OCI-LY3 (cell line): ENCODE results near the gene P4HA2.

Source experiments
- H2AFZ ChIP-seq: fragments of 200-600, 300-600 bp; shearing (Covaris generic); 2 replicates; pipeline ENCODE4 v1.6.0; 2014; ENCODE audit warnings: antibody characterized with exemption, low read depth, low read length
- H3K27ac ChIP-seq: fragments of 200-600, 300-600 bp; sonication (generic); 2 replicates; pipeline ENCODE4 v1.5.1; 2014; ENCODE audit warnings: mild to moderate bottlenecking, low read length, moderate library complexity, mixed read lengths
- H3K27me3 ChIP-seq: fragments of 200-600, 300-600 bp; sonication (generic); 2 replicates; pipeline ENCODE4 v1.6.1; 2014; ENCODE audit warnings: low read depth, low read length, mixed read lengths
- H3K36me3 ChIP-seq: fragments of 200-600, 300-600 bp; sonication (generic); replicated peaks from 2 replicates; pipeline ENCODE3; 2014; ENCODE audit warnings: low read depth, low read length, mixed read lengths
- H3K4me1 ChIP-seq: fragments of 300-600, 200-600 bp; sonication (generic); 2 replicates; pipeline ENCODE4 v1.6.1; 2014; ENCODE audit warnings: low read length, mixed read lengths
- H3K4me2 ChIP-seq: fragments of 200-600, 300-600 bp; sonication (generic); 2 replicates; pipeline ENCODE4 v1.6.1; 2014; ENCODE audit warnings: low read length, mixed read lengths
- H3K4me3 ChIP-seq: fragments of 300-600, 200-600 bp; sonication (generic); 2 replicates; pipeline ENCODE4 v1.5.1; 2014; ENCODE audit warnings: antibody characterized with exemption, mild to moderate bottlenecking, low read length, moderate library complexity
- H3K79me2 ChIP-seq: fragments of 300-600, 200-600 bp; shearing (Covaris generic); 2 replicates; pipeline ENCODE4 v1.6.1; 2014; ENCODE audit warnings: mild to moderate bottlenecking, low read length, mixed read lengths
- H3K9ac ChIP-seq: fragments of 300-600, 200-600 bp; shearing (Covaris generic); 2 replicates; pipeline ENCODE4 v1.6.0; 2014; ENCODE audit warnings: mild to moderate bottlenecking, low read length, moderate library complexity
- H3K9me3 ChIP-seq: fragments of 200-600, 300-600 bp; shearing (Covaris generic); 2 replicates; pipeline ENCODE4 v1.6.1; 2014; ENCODE audit warnings: low read length, mixed read lengths; ENCODE audit not compliant: insufficient read depth
- H4K20me1 ChIP-seq: fragments of 200-600, 300-600 bp; sonication (generic); 2 replicates; pipeline ENCODE4 v1.6.1; 2016; ENCODE audit warnings: low read length, mixed read lengths; ENCODE audit not compliant: insufficient read depth
- EZH2phosphoT487 ChIP-seq: fragments of 200-600 bp; shearing (Covaris generic); IDR thresholded peaks from 2 replicates; pipeline ENCODE4 v1.6.1; 2018; ENCODE audit warnings: antibody characterized with exemption, mixed run types, low read depth
- TF ChIP-seq, protein P1 (sequence below): fragments of 200-600, 300-600 bp; sonication (generic); IDR thresholded peaks from 2 replicates; pipeline ENCODE4 v1.5.1; 2014; ENCODE audit warnings: antibody characterized with exemption, low read length, low read depth

Gene P4HA2

DNA sequence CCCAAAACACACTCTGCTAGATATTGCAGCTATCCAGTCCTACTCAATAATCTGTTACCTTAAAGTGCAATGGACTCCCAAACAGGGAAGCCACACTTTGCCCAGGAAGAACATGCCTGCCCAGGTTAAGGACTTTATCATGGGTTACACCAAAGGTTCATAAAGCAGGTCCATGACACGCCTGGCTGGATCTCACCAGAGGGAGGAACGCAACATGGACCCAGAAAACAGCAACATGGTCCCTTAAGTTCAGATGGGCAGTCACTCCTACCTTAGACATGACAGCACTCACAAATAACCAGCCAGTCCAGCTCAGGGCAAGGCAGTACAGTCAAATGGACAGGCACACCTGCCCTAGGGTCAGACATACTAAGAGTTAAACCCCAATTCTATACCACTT is 3.8 kb downstream of the P4HA2 start:
- peaks cover 41% of the 10 kb centered on the region for H3K27me3 ChIP-seq
- peaks cover 16% of the 10 kb centered on the region for H3K4me1 ChIP-seq
- no peaks in the 10 kb centered on the region for H3K79me2 ChIP-seq
- no peak overlapping the region for H3K9ac ChIP-seq
- H3K27ac ChIP-seq: no peak overlapping the region
- H3K4me2 ChIP-seq: no peak overlapping the region
- H3K36me3 ChIP-seq: no peaks in the 10 kb centered on the region
- H4K20me1 ChIP-seq: peaks cover 6% of the 10 kb centered on the region; the same call in 1 of the 2 replicates
- H3K9me3 ChIP-seq: no peaks in the 10 kb centered on the region
- no peak overlapping the region for H2AFZ ChIP-seq
- no peak overlapping the region for H3K4me3 ChIP-seq
- no peak for TF ChIP-seq EZH2phosphoT487
- TF ChIP-seq, protein P1, sequence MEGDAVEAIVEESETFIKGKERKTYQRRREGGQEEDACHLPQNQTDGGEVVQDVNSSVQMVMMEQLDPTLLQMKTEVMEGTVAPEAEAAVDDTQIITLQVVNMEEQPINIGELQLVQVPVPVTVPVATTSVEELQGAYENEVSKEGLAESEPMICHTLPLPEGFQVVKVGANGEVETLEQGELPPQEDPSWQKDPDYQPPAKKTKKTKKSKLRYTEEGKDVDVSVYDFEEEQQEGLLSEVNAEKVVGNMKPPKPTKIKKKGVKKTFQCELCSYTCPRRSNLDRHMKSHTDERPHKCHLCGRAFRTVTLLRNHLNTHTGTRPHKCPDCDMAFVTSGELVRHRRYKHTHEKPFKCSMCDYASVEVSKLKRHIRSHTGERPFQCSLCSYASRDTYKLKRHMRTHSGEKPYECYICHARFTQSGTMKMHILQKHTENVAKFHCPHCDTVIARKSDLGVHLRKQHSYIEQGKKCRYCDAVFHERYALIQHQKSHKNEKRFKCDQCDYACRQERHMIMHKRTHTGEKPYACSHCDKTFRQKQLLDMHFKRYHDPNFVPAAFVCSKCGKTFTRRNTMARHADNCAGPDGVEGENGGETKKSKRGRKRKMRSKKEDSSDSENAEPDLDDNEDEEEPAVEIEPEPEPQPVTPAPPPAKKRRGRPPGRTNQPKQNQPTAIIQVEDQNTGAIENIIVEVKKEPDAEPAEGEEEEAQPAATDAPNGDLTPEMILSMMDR: no peak

DNA sequence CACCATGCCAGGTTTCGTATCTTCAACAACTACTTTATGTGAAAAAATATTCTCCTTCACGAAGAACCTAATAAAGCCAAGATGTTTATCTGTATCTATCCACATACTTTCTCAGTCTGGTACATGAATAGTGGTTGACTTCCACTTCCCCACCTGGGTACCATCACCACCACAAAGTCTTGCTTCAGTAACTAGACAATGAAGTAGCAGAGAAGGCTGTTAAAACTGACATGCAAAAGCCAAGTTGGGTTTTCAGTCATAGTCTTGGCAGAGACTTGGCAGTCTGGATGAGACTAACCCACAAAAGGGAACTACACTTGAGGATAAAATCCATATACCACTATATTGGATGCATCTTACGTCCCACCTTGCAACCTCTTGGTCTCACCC is 5.0 kb downstream of the P4HA2 start:
- TF ChIP-seq EZH2phosphoT487: 0 out of 2 replicates have a peak, but pooled peaks have one; percentile 30
- TF ChIP-seq, protein P1: no peak
- Histone ChIP-seq H3K79me2 (no peaks in the 10 kb centered on the region), H3K27ac (no peak overlapping the region), H3K4me3 (peak overlapping the region; percentile 27; the same call in 1 of the 2 replicates), H4K20me1 (peaks cover 6% of the 10 kb centered on the region; the same call in 1 of the 2 replicates), H3K27me3 (peaks cover 49% of the 10 kb centered on the region), H3K4me2 (peak overlapping the region; percentile 55), H3K36me3 (no peaks in the 10 kb centered on the region), H3K9ac (no peak overlapping the region), H3K4me1 (peaks cover 16% of the 10 kb centered on the region), H2AFZ (no peak overlapping the region), H3K9me3 (no peaks in the 10 kb centered on the region)

DNA sequence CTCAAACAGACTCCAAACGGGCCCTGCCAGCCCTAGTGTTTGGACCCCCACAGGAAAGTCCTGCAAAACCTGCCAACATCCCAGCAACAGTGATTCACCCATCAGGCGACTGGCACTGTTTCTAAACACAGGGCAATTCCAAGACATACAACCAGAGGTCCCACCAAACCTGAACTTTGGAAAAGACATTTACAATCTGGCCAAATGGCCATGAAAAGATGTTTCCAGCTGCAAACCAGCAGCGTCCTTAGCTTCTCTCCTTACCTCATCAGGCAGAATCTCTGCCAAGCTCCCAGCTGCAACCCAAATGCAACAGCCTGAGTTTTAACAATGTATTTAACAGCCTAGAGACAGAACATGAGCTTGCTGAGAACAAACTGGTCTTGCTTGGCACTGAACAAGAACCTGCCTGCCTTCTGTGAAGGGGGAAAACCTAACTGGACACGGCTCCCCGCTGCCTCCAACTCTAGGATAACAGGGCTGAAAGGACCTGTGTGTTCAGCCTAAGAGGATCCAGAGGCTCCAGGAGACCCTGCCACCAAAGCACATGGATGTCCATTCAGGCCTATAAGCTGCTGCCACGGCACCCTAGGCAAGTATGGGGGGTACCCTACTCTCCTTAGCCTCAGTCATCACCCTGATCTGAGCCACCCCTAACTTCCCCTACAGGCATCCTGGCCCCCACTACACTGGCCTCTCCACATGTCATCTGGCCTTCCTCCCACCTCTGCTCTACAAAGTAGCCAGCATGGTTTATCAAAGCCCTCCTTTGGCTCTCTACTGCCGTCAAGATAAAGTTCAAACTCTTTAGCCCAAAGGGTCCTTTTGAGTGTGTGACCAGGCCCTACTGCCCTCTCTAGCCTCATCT is 5.6 kb downstream of the P4HA2 start:
- Histone ChIP-seq H3K27ac (no peak overlapping the region), H4K20me1 (peaks cover 6% of the 10 kb centered on the region; the same call in 1 of the 2 replicates), H3K4me2 (peak overlapping the region; percentile 55), H3K9me3 (no peaks in the 10 kb centered on the region), H3K27me3 (peaks cover 49% of the 10 kb centered on the region), H3K9ac (no peak overlapping the region), H3K4me3 (peak overlapping the region; percentile 27; the same call in 1 of the 2 replicates), H3K79me2 (no peaks in the 10 kb centered on the region), H3K36me3 (no peaks in the 10 kb centered on the region), H3K4me1 (peaks cover 16% of the 10 kb centered on the region), H2AFZ (no peak overlapping the region)
- TF ChIP-seq, protein P1: no peak

DNA sequence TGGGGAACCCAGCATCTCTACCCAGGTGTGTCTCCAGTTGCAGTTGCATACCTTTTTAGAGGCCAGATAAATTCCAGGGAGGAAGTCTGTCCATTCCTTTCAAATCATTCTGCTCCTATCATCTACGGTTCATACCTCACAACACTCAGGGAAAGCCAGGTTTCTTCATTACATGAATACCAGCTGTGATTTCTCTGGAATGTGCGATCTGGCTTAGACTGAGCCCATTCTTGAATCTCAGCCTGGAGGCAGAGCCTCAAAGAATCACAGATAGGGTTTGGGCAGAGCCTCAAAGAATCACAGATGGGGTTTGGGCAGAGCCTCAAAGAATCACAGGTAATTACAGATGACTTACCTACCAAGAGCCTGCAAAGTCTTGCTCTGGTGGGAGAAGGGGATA is 7.2 kb downstream of the P4HA2 start:
- Histone ChIP-seq H3K9ac (no peak overlapping the region), H3K27me3 (peaks cover 49% of the 10 kb centered on the region), H3K4me3 (no peak overlapping the region), H2AFZ (no peak overlapping the region), H3K36me3 (no peaks in the 10 kb centered on the region), H3K9me3 (no peaks in the 10 kb centered on the region), H3K27ac (no peak overlapping the region), H4K20me1 (peaks cover 6% of the 10 kb centered on the region; the same call in 1 of the 2 replicates), H3K4me1 (peaks cover 16% of the 10 kb centered on the region), H3K79me2 (no peaks in the 10 kb centered on the region), H3K4me2 (no peak overlapping the region)
- TF ChIP-seq, protein P1: no peak
- no peak for TF ChIP-seq EZH2phosphoT487
